Measurements from ENCODE around the gene TUT7.

- TF ChIP-seq POLR2A (IDR thresholded peaks at IDR 0.05) (no peak), CTCF (IDR thresholded peaks at IDR 0.05) (no peak)
Measured at GRCh38 chr9:86308687-86309086, 45.5 kb downstream of the TUT7 start.
